Stimulated activated CD8-positive, alpha-beta memory T cell treated with anti-CD3 and anti-CD28 coated beads, Interleukin-7, amount 100 ng/mL, for 1 hour (primary cell): ENCODE results near the gene A4GALT.
"Not testable (repeated sequence)": the region's sequence is repeated elsewhere in the genome, so short reads cannot be mapped to it uniquely, and the experiment has no call there.

ENCODE experiments used
- DNase-seq, 2 donors: peaks; one replicate each; pipeline ENCODE4 v3.0.0-alpha.2; 2020; ENCODE audit warnings: low read depth in 2 of 2

Gene A4GALT

GRCh38 chr22:42742940-42743339, 22.3 kb upstream of the A4GALT start:
- no peak for DNase-seq

- DNase-seq = not testable (repeated sequence)
Measured at GRCh38 chr22:42740320-42740719, 19.6 kb upstream of the A4GALT start.

- DNase-seq = no peak
Measured at GRCh38 chr22:42734406-42734805, 13.7 kb upstream of the A4GALT start.

- not testable (repeated sequence) for DNase-seq
Measured at GRCh38 chr22:42733394-42733793, 12.7 kb upstream of the A4GALT start.

GRCh38 chr22:42732081-42732480, 11.4 kb upstream of the A4GALT start:
- DNase-seq = no peak

GRCh38 chr22:42726811-42727210, 6.1 kb upstream of the A4GALT start:
- DNase-seq = no peak

GRCh38 chr22:42725606-42726355, 5.1 kb upstream of the A4GALT start:
- no peak for DNase-seq

- no peak for DNase-seq
Measured at GRCh38 chr22:42724062-42724461, 3.4 kb upstream of the A4GALT start.

- DNase-seq = no peak
Measured at GRCh38 chr22:42721045-42721434, 370 bp upstream of the A4GALT start.

- DNase-seq = no peak
Measured at GRCh38 chr22:42719656-42720262, 911 bp downstream of the A4GALT start.

GRCh38 chr22:42719133-42719532, 1.5 kb downstream of the A4GALT start:
- DNase-seq = no peak

- no peak for DNase-seq
Measured at GRCh38 chr22:42717197-42717928, 3.3 kb downstream of the A4GALT start.

GRCh38 chr22:42716649-42717127, 4.0 kb downstream of the A4GALT start:
- no peak for DNase-seq

- no peak for DNase-seq
Measured at GRCh38 chr22:42716221-42716620, 4.4 kb downstream of the A4GALT start.

GRCh38 chr22:42714768-42715390, 5.8 kb downstream of the A4GALT start:
- no peak for DNase-seq

- DNase-seq = no peak
Measured at GRCh38 chr22:42714308-42714707, 6.4 kb downstream of the A4GALT start.

- no peak for DNase-seq
Measured at GRCh38 chr22:42711895-42712837, 8.5 kb downstream of the A4GALT start.

GRCh38 chr22:42711281-42711731, 9.4 kb downstream of the A4GALT start:
- DNase-seq = no peak

GRCh38 chr22:42708417-42708816, 12.3 kb downstream of the A4GALT start:
- no peak for DNase-seq

GRCh38 chr22:42707496-42707895, 13.2 kb downstream of the A4GALT start:
- DNase-seq = no peak

GRCh38 chr22:42704896-42705295, 15.8 kb downstream of the A4GALT start:
- DNase-seq = no peak
